Stimulated activated CD4-positive, alpha-beta T cell treated with anti-CD3 and anti-CD28 coated beads, Interleukin-4, amount 100 ng/mL, for 24 hours (primary cell): ENCODE data around the gene MOB3C.
"Not testable (repeated sequence)": the region's sequence is repeated elsewhere in the genome, so short reads cannot be mapped to it uniquely, and the experiment has no call there.

Source experiments
- DNase-seq: peaks from one replicate; pipeline ENCODE4 v3.0.0-alpha.2; 2020

MOB3C gene

GRCh38 chr1:46616277-46617107 is at the start of gene MOB3C:
Gene MOB3C, minus strand, starts transcription at chr1:46616811. Its CDS starts 3,490 bp downstream, at chr1:46613321.
- peak; percentile 67 for DNase-seq

GRCh38 chr1:46665983-46666382 is 49.4 kb upstream of the MOB3C start:
- DNase-seq = no peak

- DNase-seq = not testable (repeated sequence)
Observed at GRCh38 chr1:46662919-46663318, 46.3 kb upstream of the MOB3C start.

- DNase-seq = not testable (repeated sequence)
Observed at GRCh38 chr1:46660116-46660515, 43.5 kb upstream of the MOB3C start.

- no peak for DNase-seq
Observed at GRCh38 chr1:46659307-46659870, 42.8 kb upstream of the MOB3C start.

- no peak for DNase-seq
Observed at GRCh38 chr1:46657775-46658174, 41.2 kb upstream of the MOB3C start.

GRCh38 chr1:46656643-46657042 is 40.0 kb upstream of the MOB3C start:
- DNase-seq = no peak

- DNase-seq = no peak
Observed at GRCh38 chr1:46655848-46656247, 39.2 kb upstream of the MOB3C start.

- DNase-seq = not testable (repeated sequence)
Observed at GRCh38 chr1:46654698-46655097, 38.1 kb upstream of the MOB3C start.

GRCh38 chr1:46654012-46654411 is 37.4 kb upstream of the MOB3C start:
- no peak for DNase-seq

- no peak for DNase-seq
Observed at GRCh38 chr1:46653405-46653958, 36.9 kb upstream of the MOB3C start.

GRCh38 chr1:46652321-46653100 is 35.9 kb upstream of the MOB3C start:
- DNase-seq = no peak

GRCh38 chr1:46651152-46651551 is 34.5 kb upstream of the MOB3C start:
- not testable (repeated sequence) for DNase-seq

- DNase-seq = no peak
Observed at GRCh38 chr1:46650491-46650890, 33.9 kb upstream of the MOB3C start.

- DNase-seq = no peak
Observed at GRCh38 chr1:46649764-46650163, 33.2 kb upstream of the MOB3C start.

- no peak for DNase-seq
Observed at GRCh38 chr1:46647611-46648010, 31.0 kb upstream of the MOB3C start.

- DNase-seq = no peak
Observed at GRCh38 chr1:46646844-46647243, 30.2 kb upstream of the MOB3C start.

- DNase-seq = no peak
Observed at GRCh38 chr1:46646331-46646730, 29.7 kb upstream of the MOB3C start.

- DNase-seq = no peak
Observed at GRCh38 chr1:46645815-46646214, 29.2 kb upstream of the MOB3C start.

- DNase-seq = no peak
Observed at GRCh38 chr1:46643368-46643775, 26.8 kb upstream of the MOB3C start.

GRCh38 chr1:46642115-46642680 is 25.6 kb upstream of the MOB3C start:
- no peak for DNase-seq

- DNase-seq = no peak
Observed at GRCh38 chr1:46639547-46639946, 22.9 kb upstream of the MOB3C start.

- no peak for DNase-seq
Observed at GRCh38 chr1:46638921-46639320, 22.3 kb upstream of the MOB3C start.
